Right atrium auricular region (tissue), 2 donors: ENCODE data around the gene FAM156B. TPM values are rescaled to one million over a fixed set of nuclear protein-coding genes. Genes with fewer than 3 reads are reported as not detected.
"Not testable (repeated sequence)": the region's sequence is repeated elsewhere in the genome, so short reads cannot be mapped to it uniquely, and the experiment has no call there.

Experiments
- DNase-seq: peaks from one replicate; pipeline ENCODE4 v3.0.0-alpha.2; 2019; ENCODE audit warnings: low spot score
- H3K27ac ChIP-seq, 2 donors: fragments of 200-600 bp; sonication (generic); 1 replicate in 1 of 2; 2 replicates in 1 of 2; pipeline ENCODE4 v1.5.1; 2016 to 2019
- H3K27me3 ChIP-seq, 2 donors: fragments of 200-600 bp; sonication (generic); one replicate each; pipeline versions ENCODE4 v1.5.1 to v1.6.0; 2017 to 2019
- H3K36me3 ChIP-seq: fragments of 200-600 bp; sonication (generic); one replicate; pipeline ENCODE4 v1.5.1; 2016
- H3K4me1 ChIP-seq, 2 donors: fragments of 200-600 bp; sonication (generic); one replicate each; pipeline versions ENCODE4 v1.5.1 to v1.6.0; 2017 to 2019
- H3K4me3 ChIP-seq, 2 donors: fragments of 200-600 bp; sonication (generic); 1 replicate in 1 of 2; 2 replicates in 1 of 2; pipeline ENCODE4 v1.5.1; 2017 to 2019; ENCODE audit warnings: mild to moderate bottlenecking in 1 of 2, moderate library complexity in 1 of 2
- H3K9me3 ChIP-seq, 2 donors: fragments of 200-600 bp; sonication (generic); one replicate each; pipeline ENCODE4 v1.5.1; 2019
- CTCF ChIP-seq, 2 donors: fragments of 200-600 bp; sonication (generic); IDR thresholded peaks; one replicate each; pipeline ENCODE4 v1.5.1; 2019; ENCODE audit warnings: antibody characterized with exemption in 2 of 2
- total RNA-seq, 2 donors: library from RNA; depleted of rRNA; stranded (reverse); fragments of >200 nt; gene quantifications; one replicate each; pipeline ENCODE4 v1.1.0, GENCODE V29; 2016

FAM156B gene
- total RNA-seq, 2 donors from 2014 or later: 11.2 to 11.9 TPM

GRCh38 chrX:52874661-52875060 is 22.5 kb upstream of the FAM156B start:
- no peaks in the 10 kb centered on the region for H3K36me3 ChIP-seq
- H3K4me1 ChIP-seq: no peaks in the 10 kb centered on the region
- TF ChIP-seq CTCF (IDR thresholded peaks at IDR 0.05): no peak
- no peaks in the 10 kb centered on the region for H3K9me3 ChIP-seq
- H3K27ac ChIP-seq: no peak overlapping the region
- no peak overlapping the region for H3K4me3 ChIP-seq
- no peak for DNase-seq
- peaks cover 0 to 3% of the 10 kb centered on the region in 2 donors for H3K27me3 ChIP-seq

GRCh38 chrX:52875436-52875835 is 21.7 kb upstream of the FAM156B start:
- not testable (repeated sequence) for H3K27ac ChIP-seq, DNase-seq, H3K9me3 ChIP-seq

GRCh38 chrX:52876386-52876785 is 20.7 kb upstream of the FAM156B start:
- H3K4me1 ChIP-seq, H3K27ac ChIP-seq, H3K4me3 ChIP-seq, H3K27me3 ChIP-seq, H3K9me3 ChIP-seq, DNase-seq, H3K36me3 ChIP-seq: not testable (repeated sequence)

More at GRCh38 chrX:52875436-52875835, 21.7 kb upstream of the FAM156B start:
- H3K4me3 ChIP-seq, H3K4me1 ChIP-seq, H3K27me3 ChIP-seq, H3K36me3 ChIP-seq: not testable (repeated sequence)

GRCh38 chrX:52887459-52887858 is 9.7 kb upstream of the FAM156B start:
- DNase-seq, H3K27ac ChIP-seq, H3K9me3 ChIP-seq, H3K4me3 ChIP-seq, H3K4me1 ChIP-seq, H3K36me3 ChIP-seq, H3K27me3 ChIP-seq: not testable (repeated sequence)

GRCh38 chrX:52888090-52888489 is 9.0 kb upstream of the FAM156B start:
- not testable (repeated sequence) for H3K4me3 ChIP-seq, H3K27ac ChIP-seq, H3K27me3 ChIP-seq, DNase-seq, H3K4me1 ChIP-seq, H3K36me3 ChIP-seq, H3K9me3 ChIP-seq

- H3K4me3 ChIP-seq, H3K4me1 ChIP-seq, H3K27me3 ChIP-seq, DNase-seq, H3K9me3 ChIP-seq, H3K27ac ChIP-seq, H3K36me3 ChIP-seq: not testable (repeated sequence)
Measured at GRCh38 chrX:52896438-52896837, 692 bp upstream of the FAM156B start.

- not testable (repeated sequence) for H3K4me1 ChIP-seq, H3K9me3 ChIP-seq, H3K4me3 ChIP-seq, DNase-seq, H3K36me3 ChIP-seq, H3K27ac ChIP-seq, H3K27me3 ChIP-seq
Measured at GRCh38 chrX:52905531-52905930, 8.4 kb downstream of the FAM156B start.

GRCh38 chrX:52906072-52906471 is 8.9 kb downstream of the FAM156B start:
- DNase-seq, H3K36me3 ChIP-seq, H3K9me3 ChIP-seq, H3K27ac ChIP-seq, H3K4me3 ChIP-seq, H3K4me1 ChIP-seq, H3K27me3 ChIP-seq: not testable (repeated sequence)

GRCh38 chrX:52907137-52907536 is 10.0 kb downstream of the FAM156B start:
- not testable (repeated sequence) for H3K36me3 ChIP-seq, H3K9me3 ChIP-seq, DNase-seq, H3K4me1 ChIP-seq, H3K27me3 ChIP-seq, H3K27ac ChIP-seq, H3K4me3 ChIP-seq

GRCh38 chrX:52907900-52908299 is 10.8 kb downstream of the FAM156B start:
- not testable (repeated sequence) for H3K27ac ChIP-seq, H3K4me3 ChIP-seq, H3K9me3 ChIP-seq, H3K36me3 ChIP-seq, H3K27me3 ChIP-seq, DNase-seq, H3K4me1 ChIP-seq

GRCh38 chrX:52909313-52909969 is 12.3 kb downstream of the FAM156B start:
- H3K4me3 ChIP-seq, H3K27me3 ChIP-seq, H3K36me3 ChIP-seq, DNase-seq, H3K27ac ChIP-seq, H3K9me3 ChIP-seq, H3K4me1 ChIP-seq: not testable (repeated sequence)

- not testable (repeated sequence) for DNase-seq, H3K27me3 ChIP-seq, H3K4me1 ChIP-seq, H3K4me3 ChIP-seq, H3K36me3 ChIP-seq, H3K27ac ChIP-seq, H3K9me3 ChIP-seq
Measured at GRCh38 chrX:52913681-52914080, 16.6 kb downstream of the FAM156B start.

GRCh38 chrX:52914704-52915103 is 17.6 kb downstream of the FAM156B start:
- DNase-seq, H3K27me3 ChIP-seq: not testable (repeated sequence)

More at GRCh38 chrX:52914704-52915103, 17.6 kb downstream of the FAM156B start:
- not testable (repeated sequence) for H3K36me3 ChIP-seq, H3K9me3 ChIP-seq, H3K4me3 ChIP-seq, H3K27ac ChIP-seq, H3K4me1 ChIP-seq
